K562 (cell line): Measurements from ENCODE around the gene CLCNKA. TPM values are rescaled to one million over a fixed set of nuclear protein-coding genes. Genes with fewer than 3 reads are reported as not detected.

Experiments
- ATAC-seq: fragments of 200-7000 bp; cut with Tn5 transposase; 3 replicates; pipeline ENCODE4 v1.9.1; 2020; ENCODE audit warnings: moderate library complexity
- BruUV-seq: library from RNA; stranded (reverse); fragments of 400-500 nt; replicated peaks from 2 replicates; lab custom pipeline; 2021; lab: Mats Ljungman, UMichigan
- CTCF ChIA-PET: fragments of 300-600 bp; formaldehyde crosslinking; extraction: SDS; loops from one replicate; lab custom pipeline; 2021; ENCODE audit warnings: low intra/inter-chr PET ratio; lab: Yijun Ruan, JAX
- POLR2A ChIA-PET: fragments of 300-600, 350-650 bp; sonication (Branson Sonifier 250); formaldehyde crosslinking; extraction: SDS; loops from one replicate; lab custom pipeline; 2021; ENCODE audit warnings: antibody characterized with exemption, inconsistent platforms; lab: Yijun Ruan, JAX
- DNase-seq, 4 experiments: peaks; one replicate each; pipeline versions ENCODE4 v3.0.0 to v3.0.0-alpha.2; 2011 to 2018; ENCODE audit warnings: low spot score in 3 of 4, mixed read lengths in 3 of 4; ENCODE audit errors: extremely low read depth in 1 of 4
- FAIRE-seq: peaks from 2 replicates; lab custom pipeline; 2011; peaks lifted over from hg19 to GRCh38; lab: Jason Lieb, UNC
- H2AFZ ChIP-seq: 2 replicates; pipeline ENCODE4 v1.6.0; 2011; ENCODE audit warnings: low read depth, low read length, control low read depth, inconsistent platforms
- H3K27ac ChIP-seq: fragments of 200-600 bp; 3 replicates; pipeline ENCODE4 v1.8.0; 2011; ENCODE audit warnings: low read depth, mild to moderate bottlenecking, control low read depth, inconsistent platforms, low read length, moderate library complexity, mixed read lengths; ENCODE audit errors: extremely low read depth
- H3K27me3 ChIP-seq, 2 experiments: fragments of 300-600 bp in 1 of 2; 2 replicates in 1 of 2; 3 replicates in 1 of 2; pipeline versions ENCODE4 v1.6.0 to v1.8.0; 2011; ENCODE audit warnings: inconsistent platforms in 2 of 2, low read length in 2 of 2, mild to moderate bottlenecking in 1 of 2, mixed read lengths in 1 of 2, moderate library complexity in 1 of 2; ENCODE audit not compliant: control insufficient read depth in 2 of 2, insufficient read depth in 2 of 2
- H3K36me3 ChIP-seq: fragments of 300-600 bp; 3 replicates; pipeline ENCODE4 v1.8.0; 2011; ENCODE audit warnings: mild to moderate bottlenecking, low read length, inconsistent platforms; ENCODE audit not compliant: control insufficient read depth, insufficient read depth
- H3K4me1 ChIP-seq, 2 experiments: fragments of 200-600 bp in 1 of 2; replicated peaks in 1 of 2; 2 replicates in 1 of 2; 3 replicates in 1 of 2; pipeline versions ENCODE4 v1.5.1 to v1.8.0; 2011; ENCODE audit warnings: inconsistent platforms in 2 of 2, low read length in 2 of 2, mild to moderate bottlenecking in 1 of 2, mixed read lengths in 1 of 2, moderate library complexity in 1 of 2; ENCODE audit not compliant: control insufficient read depth in 2 of 2, insufficient read depth in 2 of 2
- H3K4me2 ChIP-seq: 2 replicates; pipeline ENCODE4 v1.6.1; 2011; ENCODE audit warnings: low read length, control low read depth, inconsistent platforms, mixed read lengths; ENCODE audit not compliant: insufficient read depth
- H3K4me3 ChIP-seq: fragments of 200-600 bp; sonication (generic), shearing (Covaris generic); 2 replicates; pipeline ENCODE4 v1.5.1; 2016; ENCODE audit warnings: control low read depth, inconsistent platforms
- H3K79me2 ChIP-seq: fragments of 200-600 bp; 3 replicates; pipeline ENCODE4 v1.8.0; 2011; ENCODE audit warnings: low read length, inconsistent platforms; ENCODE audit not compliant: control insufficient read depth, insufficient read depth
- H3K9ac ChIP-seq, 2 experiments: 2 replicates each; pipeline versions ENCODE4 v1.6.0 to v1.6.1; 2011; ENCODE audit warnings: low read depth in 2 of 2, low read length in 2 of 2, control low read depth in 1 of 2, inconsistent platforms in 1 of 2, mild to moderate bottlenecking in 1 of 2, mixed read lengths in 1 of 2; ENCODE audit not compliant: insufficient read depth in 1 of 2
- H3K9me1 ChIP-seq: one replicate; pipeline ENCODE4 v1.6.0; 2011; ENCODE audit warnings: inconsistent platforms, mild to moderate bottlenecking, low read length, moderate library complexity; ENCODE audit not compliant: control insufficient read depth, insufficient read depth
- H3K9me3 ChIP-seq: replicated peaks from 2 replicates; pipeline ENCODE4 v1.5.1; 2011; ENCODE audit warnings: low read depth, low read length, inconsistent platforms; ENCODE audit not compliant: control insufficient read depth, insufficient read depth
- H4K20me1 ChIP-seq: replicated peaks from 2 replicates; pipeline ENCODE4 v1.6.1; 2011; ENCODE audit warnings: low read length, inconsistent platforms, mixed read lengths; ENCODE audit not compliant: control insufficient read depth, insufficient read depth
- ATF3 ChIP-seq, 2 experiments: fragments of 450-650 bp in 1 of 2; sonication (generic) in 1 of 2; formaldehyde crosslinking in 1 of 2; IDR thresholded peaks in 1 of 2; conservative IDR thresholded peaks in 1 of 2; 2 replicates each; pipeline versions ENCODE4 v1.6.1 to v1.8.1; 2016 to 2023; ENCODE audit warnings: mild to moderate bottlenecking in 2 of 2, moderate library complexity in 2 of 2, inconsistent platforms in 1 of 2, missing genetic modification reagents in 1 of 2
- CBFA2T3 ChIP-seq: fragments of 450-650 bp; IDR thresholded peaks from 2 replicates; pipeline ENCODE4 v1.6.1; 2017
- HSF4 ChIP-seq: fragments of 250-450 bp; sonication (Bioruptor Pico); IDR thresholded peaks from 2 replicates; pipeline ENCODE4 v2.1.2; 2022; ENCODE audit warnings: mild to moderate bottlenecking, moderate library complexity, borderline replicate concordance
- IRF9 ChIP-seq: fragments of 450-650 bp; IDR thresholded peaks from 2 replicates; pipeline ENCODE4 v1.6.1; 2016; ENCODE audit warnings: missing biosample characterization, missing genetic modification characterization
- MEF2D ChIP-seq: conservative IDR thresholded peaks from 2 replicates; pipeline ENCODE4 v1.6.1; 2016; ENCODE audit warnings: low read depth, missing genetic modification characterization, missing compliant biosample characterization
- NELFE ChIP-seq: IDR thresholded peaks from 2 replicates; pipeline ENCODE4 v1.6.1; 2011; ENCODE audit warnings: mild to moderate bottlenecking; ENCODE audit not compliant: insufficient read depth, insufficient read length
- STAT5A ChIP-seq: IDR thresholded peaks from 2 replicates; pipeline ENCODE4 v1.6.1; 2012; ENCODE audit warnings: low read length, inconsistent platforms, borderline replicate concordance
- TCF7 ChIP-seq: sonication (generic); IDR thresholded peaks from 2 replicates; pipeline ENCODE4 v1.6.1; 2016; ENCODE audit warnings: antibody characterized with exemption, borderline replicate concordance
- THAP12 ChIP-seq: fragments of 250-450 bp; sonication (Bioruptor Pico); IDR thresholded peaks from 2 replicates; pipeline ENCODE4 v1.9.0; 2021; ENCODE audit warnings: mild to moderate bottlenecking, inconsistent platforms
- ZNF431 ChIP-seq: sonication (generic); formaldehyde crosslinking; IDR thresholded peaks from 2 replicates; pipeline ENCODE4 v1.8.0; 2022; ENCODE audit warnings: mild to moderate bottlenecking, missing genetic modification reagents
- ZNF444 ChIP-seq: fragments of 250-450 bp; sonication (Bioruptor Pico); IDR thresholded peaks from 2 replicates; pipeline ENCODE4 v1.4.0; 2020; ENCODE audit warnings: mild to moderate bottlenecking, moderate library complexity
- ZNF695 ChIP-seq: fragments of 450-650 bp; formaldehyde crosslinking; IDR thresholded peaks from 2 replicates; pipeline ENCODE4 v1.4.0; 2020; ENCODE audit warnings: mild to moderate bottlenecking, moderate library complexity
- ZNF707 ChIP-seq: fragments of 250-450 bp; sonication (Bioruptor Pico); conservative IDR thresholded peaks from 2 replicates; pipeline ENCODE4 v1.8.0; 2022; ENCODE audit warnings: inconsistent platforms, mild to moderate bottlenecking, moderate library complexity
- WGBS: fragments of 100-300 bp; shearing (Covaris generic); methylation state at CpG from one replicate; pipeline ENCODE4 v1.1.6; 2016; ENCODE audit warnings: low coverage, mixed read lengths; ENCODE audit not compliant: insufficient coverage; ENCODE audit errors: missing lambda C conversion rate; 5-methylcytosine and 5-hydroxymethylcytosine counted together
- in situ Hi-C: fragments of 300-500 bp; cut with MboI; formaldehyde crosslinking; loops from 4 replicates; pipeline ENCODE4 v1.15.0; 2018; ENCODE audit warnings: inconsistent platforms, mixed read lengths
- intact Hi-C: fragments of 100-400 bp; cut with micrococcal nuclease; formaldehyde crosslinking; loops from 2 replicates; pipeline ENCODE4 v1.14.2; 2022
- polyA plus RNA-seq, 8 experiments: library from polyadenylated mRNA; depleted of rRNA in 4 of 8; stranded (reverse) in 5 of 8; unstranded in 3 of 8; fragments of >200 nt; fragmentation: Nextera tagmentation in 2 of 8; fragmentation: Illumina TruSeq in 1 of 8; extraction: Ambion mirVana in 2 of 8; extraction: Trizol in 1 of 8; gene quantifications; 2 replicates each; pipeline versions ENCODE4 v1.2.1 to v1.2.3, GENCODE V29; 2011 to 2014; ENCODE audit warnings: inconsistent platforms in 1 of 8, missing spikeins in 1 of 8
- total RNA-seq, 7 experiments: library from RNA; depleted of rRNA in 6 of 7; stranded (reverse); fragments of >200 nt in 6 of 7; fragmentation: Illumina TruSeq in 2 of 7; extraction: Trizol in 2 of 7; gene quantifications; 2 replicates each; pipeline versions ENCODE4 v1.2.1 to v1.2.3, GENCODE V29; 2011 to 2021; ENCODE audit warnings: low replicate concordance in 1 of 7
- TF ChIP-seq, protein P1 (sequence below): fragments of 450-650 bp; IDR thresholded peaks from 2 replicates; pipeline ENCODE4 v1.6.1; 2018; ENCODE audit not compliant: partially characterized antibody

The CLCNKA gene
- total and polyA plus RNA-seq, 9 of the 15 experiments (the other 6 are each of a cell fraction or from before 2014, with no cell fraction given) = 0.03 to 0.37 (median 0.10) TPM; not detected in 3

GRCh38 chr1:16046842-16047241, 25.0 kb downstream of the CLCNKA start:
- DNase-seq = no peak
- intact Hi-C loops (no loop called here), in situ Hi-C loops (no loop called here)
- Histone ChIP-seq H3K27me3 (no peaks in the 10 kb centered on the region), H3K4me2 (no peak overlapping the region), H2AFZ (no peak overlapping the region), H3K9me3 (no peaks in the 10 kb centered on the region), H3K9me1 (no peaks in the 10 kb centered on the region), H3K36me3 (no peaks in the 10 kb centered on the region), H3K27ac (no peak overlapping the region), H3K4me1 (peaks cover 6 to 68% of the 10 kb centered on the region in 2 experiments; a peak in 4 of 5 replicates), H3K9ac (0 out of 4 replicates have a peak overlapping the region, but pooled peaks of 1 of the 2 experiments have one; percentile 19), H3K79me2 (no peaks in the 10 kb centered on the region), H3K4me3 (no peak overlapping the region), H4K20me1 (no peaks in the 10 kb centered on the region)
- 12% methylated on average over 7 of the region's 7 CpGs for WGBS
- BruUV-seq = no TSS peak
- ChIA-PET CTCF (no interaction called here), POLR2A (interaction anchor here (0.9 kb wide), 1 partner anchor 373 kb away, joined by 3 read pairs; no protein-coding TSS in a partner anchor)
- no peak; the same call in 1 of the 3 replicates for ATAC-seq
- no peak for FAIRE-seq
- no peak for TF ChIP-seq ZNF707 (CRISPR knock-in tag)
- TF ChIP-seq MEF2D = no peak
- no peak for TF ChIP-seq NELFE
- no peak for TF ChIP-seq CBFA2T3
- TF ChIP-seq ATF3 (IDR thresholded peaks at IDR 0.05) = peak; percentile 54
- no peak for TF ChIP-seq ATF3 (CRISPR knock-in tag; conservative IDR thresholded peaks at IDR 0.05)
- TF ChIP-seq THAP12 (CRISPR knock-in tag) = no peak
- TF ChIP-seq ZNF431 = no peak
- TF ChIP-seq TCF7 = no peak
- TF ChIP-seq ZNF695 = no peak
- TF ChIP-seq, protein P1, sequence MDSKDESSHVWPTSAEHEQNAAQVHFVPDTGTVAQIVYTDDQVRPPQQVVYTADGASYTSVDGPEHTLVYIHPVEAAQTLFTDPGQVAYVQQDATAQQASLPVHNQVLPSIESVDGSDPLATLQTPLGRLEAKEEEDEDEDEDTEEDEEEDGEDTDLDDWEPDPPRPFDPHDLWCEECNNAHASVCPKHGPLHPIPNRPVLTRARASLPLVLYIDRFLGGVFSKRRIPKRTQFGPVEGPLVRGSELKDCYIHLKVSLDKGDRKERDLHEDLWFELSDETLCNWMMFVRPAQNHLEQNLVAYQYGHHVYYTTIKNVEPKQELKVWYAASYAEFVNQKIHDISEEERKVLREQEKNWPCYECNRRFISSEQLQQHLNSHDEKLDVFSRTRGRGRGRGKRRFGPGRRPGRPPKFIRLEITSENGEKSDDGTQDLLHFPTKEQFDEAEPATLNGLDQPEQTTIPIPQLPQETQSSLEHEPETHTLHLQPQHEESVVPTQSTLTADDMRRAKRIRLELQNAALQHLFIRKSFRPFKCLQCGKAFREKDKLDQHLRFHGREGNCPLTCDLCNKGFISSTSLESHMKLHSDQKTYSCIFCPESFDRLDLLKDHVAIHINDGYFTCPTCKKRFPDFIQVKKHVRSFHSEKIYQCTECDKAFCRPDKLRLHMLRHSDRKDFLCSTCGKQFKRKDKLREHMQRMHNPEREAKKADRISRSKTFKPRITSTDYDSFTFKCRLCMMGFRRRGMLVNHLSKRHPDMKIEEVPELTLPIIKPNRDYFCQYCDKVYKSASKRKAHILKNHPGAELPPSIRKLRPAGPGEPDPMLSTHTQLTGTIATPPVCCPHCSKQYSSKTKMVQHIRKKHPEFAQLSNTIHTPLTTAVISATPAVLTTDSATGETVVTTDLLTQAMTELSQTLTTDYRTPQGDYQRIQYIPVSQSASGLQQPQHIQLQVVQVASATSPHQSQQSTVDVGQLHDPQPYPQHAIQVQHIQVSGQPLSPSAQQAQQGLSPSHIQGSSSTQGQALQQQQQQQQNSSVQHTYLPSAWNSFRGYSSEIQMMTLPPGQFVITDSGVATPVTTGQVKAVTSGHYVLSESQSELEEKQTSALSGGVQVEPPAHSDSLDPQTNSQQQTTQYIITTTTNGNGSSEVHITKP = peak; percentile 58
- no peak for TF ChIP-seq ZNF444 (CRISPR knock-in tag)
- TF ChIP-seq IRF9 (tag) = no peak
- no peak for TF ChIP-seq STAT5A
- no peak for TF ChIP-seq HSF4 (CRISPR knock-in tag)
